Measurements from ENCODE around the gene ADRA2B.

ADRA2B gene

DNA sequence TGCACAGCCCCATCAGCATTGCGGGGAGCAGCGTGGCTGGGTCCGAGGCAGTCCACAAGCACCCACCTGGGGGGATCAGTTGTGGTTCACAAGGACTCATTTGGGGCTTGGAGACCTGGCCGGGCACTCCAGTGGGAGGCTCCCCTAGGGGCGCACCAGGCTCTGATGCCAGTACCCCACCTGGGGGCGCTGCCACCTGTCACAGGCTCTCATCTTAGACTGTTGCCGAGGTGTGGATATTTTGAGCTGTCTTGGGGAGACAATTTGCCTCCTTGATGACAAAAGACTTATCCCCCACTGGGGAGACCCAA is 3.0 kb downstream of the ADRA2B start:
- CTCF ChIA-PET = interaction anchor here (0.9 to 1.1 kb wide), 5 partner anchors 10 to 91 kb away, joined by 3 read pairs; no protein-coding TSS in a partner anchor

DNA sequence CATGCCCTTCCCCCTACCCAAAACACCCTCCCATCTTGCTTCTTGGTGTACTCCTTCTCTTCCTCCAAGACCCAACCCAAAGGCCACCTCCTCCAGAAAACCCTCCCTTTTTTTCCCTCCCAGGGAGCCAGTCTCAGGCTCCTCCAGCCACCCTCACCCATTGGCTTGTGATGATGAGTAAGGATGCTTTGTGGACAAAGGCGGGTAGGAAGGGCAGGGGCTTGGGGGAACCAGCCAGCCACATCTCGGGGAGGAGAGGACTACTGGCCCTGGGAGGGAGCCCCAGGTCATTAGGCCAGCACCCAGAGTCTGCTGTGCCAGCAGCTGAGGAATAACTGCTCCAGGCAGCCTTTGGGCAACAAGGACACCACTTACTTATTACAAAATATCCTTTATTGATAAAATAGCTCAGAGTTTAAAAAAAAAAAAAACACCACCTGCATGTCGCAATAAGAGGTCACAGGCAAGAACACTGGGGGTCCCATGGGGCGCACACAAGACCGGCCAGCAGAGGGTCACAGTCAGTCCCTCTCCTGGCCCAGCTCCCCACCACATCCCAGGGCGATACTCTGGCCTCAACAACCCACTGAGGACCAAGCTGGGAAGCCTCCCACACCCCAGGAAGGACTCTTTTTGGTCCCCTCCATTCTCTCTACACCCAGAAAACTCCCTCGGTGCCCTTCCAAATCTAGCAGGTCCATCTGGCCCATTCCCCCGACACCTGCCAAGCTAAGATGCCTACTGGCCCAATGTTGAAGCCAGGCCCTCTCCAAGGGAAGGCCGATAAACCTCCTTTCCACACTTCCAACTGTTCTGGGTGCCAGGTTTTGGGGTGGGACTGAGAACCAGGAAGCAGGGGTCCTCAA is 3.6 kb downstream of the ADRA2B start:
- H3K9me3 ChIP-seq (ENCODE audit: control extremely low read depth in 1 of 5, control insufficient read depth in 4 of 5, insufficient read depth in 2 of 5, low read depth in 1 of 5, low read length in 4 of 5) = peaks cover 0 to 7% (median 0%) of the 10 kb centered on the region in 5 experiments
- no peak for DNase-seq
- peaks cover 0 to 32% (median 8%) of the 10 kb centered on the region in 5 experiments for H3K27me3 ChIP-seq (replicated peaks in 2 of 5; ENCODE audit: control insufficient read depth in 4 of 5, insufficient read depth in 5 of 5, low read length in 4 of 5)
- ChIA-PET POLR2A (no interaction called here), CTCF (interaction anchor here (0.9 to 1.1 kb wide), 4 partner anchors 10 to 62 kb away, joined by 3 read pairs; no protein-coding TSS in a partner anchor)
- peaks cover 0 to 18% (median 15%) of the 10 kb centered on the region in 4 experiments for H3K4me1 ChIP-seq (ENCODE audit: control extremely low read depth in 1 of 4, control insufficient read depth in 4 of 4, insufficient read depth in 4 of 4, low read length in 3 of 4)
- no peaks in the 10 kb centered on the region for H3K36me3 ChIP-seq (ENCODE audit: control insufficient read depth in 4 of 4, insufficient read depth in 4 of 4, low read length in 3 of 4)
- no peak overlapping the region for H3K4me3 ChIP-seq (ENCODE audit: control insufficient read depth in 1 of 7, extremely low read depth in 1 of 7, insufficient read depth in 4 of 7, low read depth in 2 of 7, low read length in 6 of 7)
- H3K27ac ChIP-seq (ENCODE audit: insufficient read depth in 1 of 2, low read depth in 1 of 2, low read length in 2 of 2, poor library complexity in 1 of 2, severe bottlenecking in 2 of 2) = no peak overlapping the region
- WGBS (ENCODE audit: insufficient coverage) = 91% methylated on average over 6 of the region's 9 CpGs

More for the DNA sequence above, 3.0 kb downstream of the ADRA2B start:
- H3K9me3 ChIP-seq (ENCODE audit: control extremely low read depth in 1 of 5, control insufficient read depth in 4 of 5, insufficient read depth in 2 of 5, low read depth in 1 of 5, low read length in 4 of 5) = peaks cover 0 to 7% (median 0%) of the 10 kb centered on the region in 5 experiments
- peaks cover 0 to 16% (median 15%) of the 10 kb centered on the region in 4 experiments for H3K4me1 ChIP-seq (ENCODE audit: control extremely low read depth in 1 of 4, control insufficient read depth in 4 of 4, insufficient read depth in 4 of 4, low read length in 3 of 4)
- DNase-seq = peak in 1 of 3 donors; percentile 8
- no peak overlapping the region for H3K27ac ChIP-seq (ENCODE audit: insufficient read depth in 1 of 2, low read depth in 1 of 2, low read length in 2 of 2, poor library complexity in 1 of 2, severe bottlenecking in 2 of 2)
- H3K27me3 ChIP-seq (replicated peaks in 2 of 5; ENCODE audit: control insufficient read depth in 4 of 5, insufficient read depth in 5 of 5, low read length in 4 of 5) = peaks cover 0 to 35% (median 8%) of the 10 kb centered on the region in 5 experiments
- 100% methylated on average over 5 of the region's 7 CpGs for WGBS (ENCODE audit: insufficient coverage)
- no peaks in the 10 kb centered on the region for H3K36me3 ChIP-seq (ENCODE audit: control insufficient read depth in 4 of 4, insufficient read depth in 4 of 4, low read length in 3 of 4)
- POLR2A ChIA-PET = no interaction called here
- no peak overlapping the region for H3K4me3 ChIP-seq (ENCODE audit: control insufficient read depth in 1 of 7, extremely low read depth in 1 of 7, insufficient read depth in 4 of 7, low read depth in 2 of 7, low read length in 6 of 7)

DNA sequence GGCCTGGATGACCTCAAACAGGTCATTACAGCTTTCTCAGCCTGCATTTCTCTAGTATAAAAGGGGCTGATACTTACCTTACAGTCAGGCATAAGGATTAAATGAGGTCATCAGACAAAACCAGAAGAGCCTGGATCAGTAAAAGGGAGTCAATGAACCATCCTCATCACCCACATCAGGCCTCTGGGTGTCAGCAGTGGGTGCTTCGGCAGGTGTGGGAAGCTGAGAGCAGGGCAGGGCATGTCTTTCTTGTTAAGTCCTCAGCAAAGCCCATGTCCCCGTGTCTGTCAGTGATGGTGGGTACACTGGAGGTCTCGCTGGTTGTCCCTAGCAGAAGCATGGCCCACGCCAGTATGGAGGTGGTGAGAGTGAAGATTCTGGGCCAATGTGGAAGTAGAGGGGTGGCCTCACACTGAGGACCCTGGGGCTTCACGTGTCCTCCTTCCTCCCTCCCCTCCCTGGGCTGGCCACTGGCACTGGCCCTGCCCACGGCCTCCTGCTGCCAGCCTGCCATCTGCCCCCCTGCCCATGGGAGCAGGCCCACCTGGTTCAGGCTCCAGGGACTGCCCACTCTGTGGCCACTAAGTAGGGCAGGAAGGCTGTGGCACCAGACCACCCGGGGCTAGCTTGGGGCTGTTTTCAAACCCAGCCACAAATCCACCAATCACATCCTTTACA is 4.4 kb downstream of the ADRA2B start:
- Histone ChIP-seq H3K27me3 (replicated peaks in 2 of 5; ENCODE audit: control insufficient read depth in 4 of 5, insufficient read depth in 5 of 5, low read length in 4 of 5) (peaks cover 0 to 25% (median 3%) of the 10 kb centered on the region in 5 experiments), H3K36me3 (ENCODE audit: control insufficient read depth in 4 of 4, insufficient read depth in 4 of 4, low read length in 3 of 4) (no peaks in the 10 kb centered on the region), H3K4me3 (ENCODE audit: control insufficient read depth in 1 of 7, extremely low read depth in 1 of 7, insufficient read depth in 4 of 7, low read depth in 2 of 7, low read length in 6 of 7) (no peak overlapping the region), H3K27ac (ENCODE audit: insufficient read depth in 1 of 2, low read depth in 1 of 2, low read length in 2 of 2, poor library complexity in 1 of 2, severe bottlenecking in 2 of 2) (no peak overlapping the region), H3K9me3 (ENCODE audit: control extremely low read depth in 1 of 5, control insufficient read depth in 4 of 5, insufficient read depth in 2 of 5, low read depth in 1 of 5, low read length in 4 of 5) (peaks cover 0 to 7% (median 0%) of the 10 kb centered on the region in 5 experiments), H3K4me1 (ENCODE audit: control extremely low read depth in 1 of 4, control insufficient read depth in 4 of 4, insufficient read depth in 4 of 4, low read length in 3 of 4) (peaks cover 0 to 12% (median 9%) of the 10 kb centered on the region in 4 experiments)
- POLR2A ChIA-PET = no interaction called here
- 94% methylated on average over 2 of the region's 7 CpGs for WGBS (ENCODE audit: insufficient coverage)
- no peak for DNase-seq
- CTCF ChIA-PET = interaction anchor here (1.9 kb wide), 1 partner anchor 27 kb away, joined by 4 read pairs; no protein-coding TSS in a partner anchor

DNA sequence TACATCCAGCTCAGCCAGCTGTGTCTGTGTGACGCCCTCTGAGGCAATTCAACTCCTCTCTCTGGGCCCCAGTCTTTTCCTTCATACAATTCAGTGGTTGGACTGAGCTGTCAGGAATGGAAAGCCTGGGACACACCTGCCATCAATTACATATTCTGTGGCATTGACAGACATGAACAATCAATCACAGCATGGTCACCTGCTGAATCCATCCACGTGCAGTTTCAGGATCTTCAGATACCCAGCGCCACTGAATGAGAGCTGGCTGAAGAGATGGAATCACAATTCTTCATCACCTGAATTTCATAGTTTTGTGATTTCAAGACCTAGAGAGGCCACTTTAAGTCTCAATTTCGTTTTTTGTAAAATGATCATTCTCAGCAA is 5.1 kb downstream of the ADRA2B start:
- no peak for DNase-seq
- POLR2A ChIA-PET = no interaction called here
- H3K9me3 ChIP-seq (ENCODE audit: control extremely low read depth in 1 of 5, control insufficient read depth in 4 of 5, insufficient read depth in 2 of 5, low read depth in 1 of 5, low read length in 4 of 5) = peaks cover 0 to 7% (median 0%) of the 10 kb centered on the region in 5 experiments
- CTCF ChIA-PET = interaction anchor here (0.6 to 1.9 kb wide), 2 partner anchors 28 to 183 kb away, joined by 3 to 4 read pairs; no protein-coding TSS in a partner anchor
- no peak overlapping the region for H3K4me3 ChIP-seq (ENCODE audit: control insufficient read depth in 1 of 7, extremely low read depth in 1 of 7, insufficient read depth in 4 of 7, low read depth in 2 of 7, low read length in 6 of 7)
- no peak overlapping the region for H3K27ac ChIP-seq (ENCODE audit: insufficient read depth in 1 of 2, low read depth in 1 of 2, low read length in 2 of 2, poor library complexity in 1 of 2, severe bottlenecking in 2 of 2)
- peaks cover 0 to 19% (median 3%) of the 10 kb centered on the region in 5 experiments for H3K27me3 ChIP-seq (replicated peaks in 2 of 5; ENCODE audit: control insufficient read depth in 4 of 5, insufficient read depth in 5 of 5, low read length in 4 of 5)
- no peaks in the 10 kb centered on the region for H3K36me3 ChIP-seq (ENCODE audit: control insufficient read depth in 4 of 4, insufficient read depth in 4 of 4, low read length in 3 of 4)
- WGBS (ENCODE audit: insufficient coverage) = 67% methylated on average over 2 of the region's 4 CpGs
- peaks cover 0 to 8% (median 4%) of the 10 kb centered on the region in 4 experiments for H3K4me1 ChIP-seq (ENCODE audit: control extremely low read depth in 1 of 4, control insufficient read depth in 4 of 4, insufficient read depth in 4 of 4, low read length in 3 of 4)

DNA sequence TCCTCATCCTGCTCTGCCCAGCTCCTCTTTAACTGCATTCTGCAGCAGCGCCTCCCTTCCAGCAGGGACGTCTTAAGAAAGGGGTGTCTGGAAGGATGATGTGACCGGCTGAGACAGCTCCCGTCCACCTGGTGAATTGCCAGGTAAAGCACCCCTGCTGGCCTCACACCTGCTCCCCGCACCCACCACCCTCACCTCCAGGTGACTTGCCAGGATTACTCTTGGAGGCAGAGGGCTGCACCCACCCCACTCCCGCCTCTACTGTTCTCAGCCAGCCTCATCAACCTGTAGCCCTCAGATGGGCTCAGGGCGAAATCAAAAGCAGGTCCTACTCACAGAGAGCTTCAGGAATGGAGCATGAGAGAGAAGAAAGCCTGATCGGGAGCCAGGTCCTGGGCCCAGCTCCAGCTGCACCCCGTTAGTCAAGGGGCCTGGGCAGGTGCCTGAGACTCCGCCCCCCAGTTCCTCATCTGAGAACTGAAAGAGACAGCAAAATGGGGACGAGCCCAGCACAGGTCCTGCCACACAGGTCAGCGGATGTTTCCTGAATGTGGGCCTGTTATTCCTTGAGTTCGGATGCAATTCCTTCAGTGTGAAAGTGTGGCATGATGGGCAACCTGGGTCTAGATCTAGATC is 5.6 kb downstream of the ADRA2B start:
- Histone ChIP-seq H3K9me3 (ENCODE audit: control extremely low read depth in 1 of 5, control insufficient read depth in 4 of 5, insufficient read depth in 2 of 5, low read depth in 1 of 5, low read length in 4 of 5) (peaks cover 0 to 7% (median 3%) of the 10 kb centered on the region in 5 experiments), H3K27ac (ENCODE audit: insufficient read depth in 1 of 2, low read depth in 1 of 2, low read length in 2 of 2, poor library complexity in 1 of 2, severe bottlenecking in 2 of 2) (no peak overlapping the region), H3K36me3 (ENCODE audit: control insufficient read depth in 4 of 4, insufficient read depth in 4 of 4, low read length in 3 of 4) (no peaks in the 10 kb centered on the region), H3K4me1 (ENCODE audit: control extremely low read depth in 1 of 4, control insufficient read depth in 4 of 4, insufficient read depth in 4 of 4, low read length in 3 of 4) (peaks cover 0 to 4% (median 1%) of the 10 kb centered on the region in 4 experiments), H3K4me3 (ENCODE audit: control insufficient read depth in 1 of 7, extremely low read depth in 1 of 7, insufficient read depth in 4 of 7, low read depth in 2 of 7, low read length in 6 of 7) (no peak overlapping the region), H3K27me3 (replicated peaks in 2 of 5; ENCODE audit: control insufficient read depth in 4 of 5, insufficient read depth in 5 of 5, low read length in 4 of 5) (peaks cover 0 to 14% (median 3%) of the 10 kb centered on the region in 5 experiments)
- CTCF ChIA-PET = interaction anchor here (0.6 to 1.9 kb wide), 3 partner anchors 21 to 184 kb away, joined by 3 to 4 read pairs (median 3); no protein-coding TSS in a partner anchor
- DNase-seq = no peak
- 95% methylated on average over 13 of the region's 13 CpGs for WGBS (ENCODE audit: insufficient coverage)
- POLR2A ChIA-PET = no interaction called here

DNA sequence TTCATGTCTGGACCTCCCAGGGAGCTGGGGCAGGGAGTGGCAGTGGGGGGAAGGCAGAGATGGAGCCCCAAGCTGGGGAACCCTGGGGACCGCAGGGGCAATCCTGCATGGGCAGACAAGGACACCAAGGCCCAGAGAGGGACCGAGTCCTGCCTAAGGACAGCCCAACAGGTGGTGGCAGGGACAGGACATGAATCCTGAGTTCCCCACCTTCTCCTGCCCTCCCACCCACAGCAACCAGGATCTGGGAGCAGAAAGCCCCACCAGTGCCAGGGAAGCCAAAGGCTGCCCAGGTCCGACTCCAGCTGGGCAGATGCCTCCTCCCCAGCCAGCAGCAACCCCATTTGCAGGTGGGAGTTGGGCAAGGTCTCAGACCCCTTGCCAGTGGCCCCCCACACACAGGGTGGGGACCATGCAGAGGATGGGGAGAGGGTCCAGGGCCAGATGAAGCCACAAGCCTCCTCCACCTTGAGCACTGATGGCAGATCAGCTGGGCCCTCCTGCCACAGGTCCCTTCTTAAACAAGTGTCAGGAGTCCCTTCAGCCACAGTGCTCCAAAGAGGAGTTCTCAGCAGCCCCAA is 6.3 kb downstream of the ADRA2B start:
- H3K4me3 ChIP-seq (ENCODE audit: control insufficient read depth in 1 of 7, extremely low read depth in 1 of 7, insufficient read depth in 4 of 7, low read depth in 2 of 7, low read length in 6 of 7) = no peak overlapping the region
- H3K27ac ChIP-seq (ENCODE audit: insufficient read depth in 1 of 2, low read depth in 1 of 2, low read length in 2 of 2, poor library complexity in 1 of 2, severe bottlenecking in 2 of 2) = no peak overlapping the region
- H3K9me3 ChIP-seq (ENCODE audit: control extremely low read depth in 1 of 5, control insufficient read depth in 4 of 5, insufficient read depth in 2 of 5, low read depth in 1 of 5, low read length in 4 of 5) = peaks cover 0 to 11% (median 10%) of the 10 kb centered on the region in 5 experiments
- no peak for DNase-seq
- WGBS (ENCODE audit: insufficient coverage) = 100% methylated on average over 2 of the region's 3 CpGs
- POLR2A ChIA-PET = interaction anchor here (0.5 kb wide), 1 partner anchor 664 kb away, joined by 3 read pairs; no protein-coding TSS in a partner anchor
- H3K27me3 ChIP-seq (replicated peaks in 2 of 5; ENCODE audit: control insufficient read depth in 4 of 5, insufficient read depth in 5 of 5, low read length in 4 of 5) = peaks cover 0 to 7% (median 3%) of the 10 kb centered on the region in 5 experiments
- H3K36me3 ChIP-seq (ENCODE audit: control insufficient read depth in 4 of 4, insufficient read depth in 4 of 4, low read length in 3 of 4) = no peaks in the 10 kb centered on the region
- CTCF ChIA-PET = interaction anchor here (0.6 to 1.9 kb wide), 4 partner anchors 12 to 65 kb away, joined by 3 to 4 read pairs (median 3); no protein-coding TSS in a partner anchor
- H3K4me1 ChIP-seq (ENCODE audit: control extremely low read depth in 1 of 4, control insufficient read depth in 4 of 4, insufficient read depth in 4 of 4, low read length in 3 of 4) = peaks cover 0 to 4% (median 1%) of the 10 kb centered on the region in 4 experiments
